Fibroblast of lung (primary cell): ENCODE data around the gene RBM38.

Source experiments
- CTCF ChIP-seq, 2 donors: IDR thresholded peaks in 1 of 2; conservative IDR thresholded peaks in 1 of 2; 1 replicate in 1 of 2; 2 replicates in 1 of 2; pipeline ENCODE4 v1.5.1; 2011 to 2012; ENCODE audit warnings: low read length in 2 of 2, control low read depth in 1 of 2, inconsistent platforms in 1 of 2, low read depth in 1 of 2, mild to moderate bottlenecking in 1 of 2
- EZH2 ChIP-seq: IDR thresholded peaks from 2 replicates; pipeline ENCODE4 v1.5.1; 2012; ENCODE audit warnings: low read length, control low read depth, mild to moderate bottlenecking; ENCODE audit errors: missing control alignments

- TF ChIP-seq CTCF (conservative IDR thresholded peaks at IDR 0.05 in 1 of 2, IDR thresholded peaks at IDR 0.05 in 1 of 2; ENCODE audit: low read depth in 1 of 2, low read length in 2 of 2) (no peak), EZH2 (no peak)
Observed at GRCh38 chr20:57417830-57418780, 26.9 kb downstream of the RBM38 start.
